GM18951 (cell line): Measurements from ENCODE around the gene FBXL19.

ENCODE experiments used
- POLR2A ChIP-seq: IDR thresholded peaks from 4 replicates; pipeline ENCODE4 v1.6.1; 2011; ENCODE audit warnings: mild to moderate bottlenecking; ENCODE audit not compliant: insufficient read length, insufficient read depth; ENCODE audit errors: extremely low read depth
- in situ Hi-C: fragments of 300-500 bp; cut with MboI; formaldehyde crosslinking; loops from one replicate; pipeline ENCODE4 v1.12.0; 2022; ENCODE audit warnings: low sequenced_read_pairs, mixed read lengths, inconsistent platforms; ENCODE audit not compliant: unreplicated experiment

Gene FBXL19

GRCh38 chr16:30923554-30924075 lies at the start of gene FBXL19:
Gene FBXL19 (plus strand): TSS chr16:30923572. CDS start chr16:30925755, 2,183 bp downstream.
- TF ChIP-seq POLR2A = no peak
- in situ Hi-C loops = loop anchor here (5.0 to 10.0 kb wide), 2 partner anchors 71 to 159 kb away; partner anchors contain the start of genes CFAP119 and RNF40

- no peak for TF ChIP-seq POLR2A
- in situ Hi-C loops = no loop called here
Observed at GRCh38 chr16:30874244-30874820, 49.0 kb upstream of the FBXL19 start.

GRCh38 chr16:30874821-30875717 lies 48.3 kb upstream of the FBXL19 start:
- in situ Hi-C loops = no loop called here
- TF ChIP-seq POLR2A = peak; percentile 99

GRCh38 chr16:30875871-30876801 lies 47.2 kb upstream of the FBXL19 start:
- no peak for TF ChIP-seq POLR2A
- in situ Hi-C loops = no loop called here

GRCh38 chr16:30876867-30877266 lies 46.5 kb upstream of the FBXL19 start:
- no peak for TF ChIP-seq POLR2A
- in situ Hi-C loops = no loop called here

GRCh38 chr16:30882429-30883310 lies 40.7 kb upstream of the FBXL19 start:
- in situ Hi-C loops = no loop called here
- TF ChIP-seq POLR2A = no peak

GRCh38 chr16:30884760-30885159 lies 38.6 kb upstream of the FBXL19 start:
- in situ Hi-C loops = no loop called here
- no peak for TF ChIP-seq POLR2A

- in situ Hi-C loops = no loop called here
- no peak for TF ChIP-seq POLR2A
Observed at GRCh38 chr16:30885196-30885595, 38.2 kb upstream of the FBXL19 start.

GRCh38 chr16:30886145-30886544 lies 37.2 kb upstream of the FBXL19 start:
- TF ChIP-seq POLR2A = no peak
- in situ Hi-C loops = no loop called here

GRCh38 chr16:30887927-30888326 lies 35.4 kb upstream of the FBXL19 start:
- in situ Hi-C loops = no loop called here
- no peak for TF ChIP-seq POLR2A

- no peak for TF ChIP-seq POLR2A
- in situ Hi-C loops = no loop called here
Observed at GRCh38 chr16:30888856-30889499, 34.4 kb upstream of the FBXL19 start.
